ENCODE data around the gene DOCK10.
A peak's percentile ranks its signal among the peaks of the same experiment; 100 is the strongest.

DOCK10 gene

GRCh38 chr2:225004597-225004996 is 37.7 kb downstream of the DOCK10 start:
- DNase-seq (ENCODE audit: extremely low read depth, insufficient read length) = no peak
- Histone ChIP-seq H3K36me3 (ENCODE audit: control insufficient read depth, insufficient read depth, low read length) (no peaks in the 10 kb centered on the region), H3K27me3 (replicated peaks; ENCODE audit: control insufficient read depth, insufficient read depth, low read length) (no peaks in the 10 kb centered on the region), H3K4me3 (replicated peaks; ENCODE audit: low read depth, low read length) (no peak overlapping the region)
- no peak for TF ChIP-seq CTCF (IDR thresholded peaks at IDR 0.05; ENCODE audit: insufficient read depth, low read length, poor library complexity, severe bottlenecking)

- TF ChIP-seq CTCF (IDR thresholded peaks at IDR 0.05; ENCODE audit: insufficient read depth, low read length, poor library complexity, severe bottlenecking) = peak; percentile 43
Observed at GRCh38 chr2:225002656-225003045, 39.6 kb downstream of the DOCK10 start.

GRCh38 chr2:225002039-225002655 is 40.1 kb downstream of the DOCK10 start:
- no peak overlapping the region for H3K4me3 ChIP-seq (replicated peaks; ENCODE audit: low read depth, low read length)
- DNase-seq (ENCODE audit: extremely low read depth, insufficient read length) = no peak
- TF ChIP-seq CTCF (IDR thresholded peaks at IDR 0.05; ENCODE audit: insufficient read depth, low read length, poor library complexity, severe bottlenecking) = peak; percentile 70
- H3K27me3 ChIP-seq (replicated peaks; ENCODE audit: control insufficient read depth, insufficient read depth, low read length) = no peaks in the 10 kb centered on the region
- H3K36me3 ChIP-seq (ENCODE audit: control insufficient read depth, insufficient read depth, low read length) = no peaks in the 10 kb centered on the region

More at GRCh38 chr2:225002656-225003045, 39.6 kb downstream of the DOCK10 start:
- no peak overlapping the region for H3K4me3 ChIP-seq (replicated peaks; ENCODE audit: low read depth, low read length)
- DNase-seq (ENCODE audit: extremely low read depth, insufficient read length) = peak; percentile 23
- no peaks in the 10 kb centered on the region for H3K36me3 ChIP-seq (ENCODE audit: control insufficient read depth, insufficient read depth, low read length)
- no peaks in the 10 kb centered on the region for H3K27me3 ChIP-seq (replicated peaks; ENCODE audit: control insufficient read depth, insufficient read depth, low read length)

- H3K27me3 ChIP-seq (replicated peaks; ENCODE audit: control insufficient read depth, insufficient read depth, low read length) = no peaks in the 10 kb centered on the region
- no peak overlapping the region for H3K4me3 ChIP-seq (replicated peaks; ENCODE audit: low read depth, low read length)
- H3K36me3 ChIP-seq (ENCODE audit: control insufficient read depth, insufficient read depth, low read length) = peaks cover 1% of the 10 kb centered on the region
- no peak for DNase-seq (ENCODE audit: extremely low read depth, insufficient read length)
- TF ChIP-seq CTCF (IDR thresholded peaks at IDR 0.05; ENCODE audit: insufficient read depth, low read length, poor library complexity, severe bottlenecking) = no peak
Observed at GRCh38 chr2:224999754-225000153, 42.5 kb downstream of the DOCK10 start.

GRCh38 chr2:224999321-224999720 is 42.9 kb downstream of the DOCK10 start:
- TF ChIP-seq CTCF (IDR thresholded peaks at IDR 0.05; ENCODE audit: insufficient read depth, low read length, poor library complexity, severe bottlenecking) = no peak
- Histone ChIP-seq H3K4me3 (replicated peaks; ENCODE audit: low read depth, low read length) (no peak overlapping the region), H3K36me3 (ENCODE audit: control insufficient read depth, insufficient read depth, low read length) (peaks cover 2% of the 10 kb centered on the region), H3K27me3 (replicated peaks; ENCODE audit: control insufficient read depth, insufficient read depth, low read length) (no peaks in the 10 kb centered on the region)
- DNase-seq (ENCODE audit: extremely low read depth, insufficient read length) = no peak

- Histone ChIP-seq H3K36me3 (ENCODE audit: control insufficient read depth, insufficient read depth, low read length) (peaks cover 2% of the 10 kb centered on the region), H3K27me3 (replicated peaks; ENCODE audit: control insufficient read depth, insufficient read depth, low read length) (no peaks in the 10 kb centered on the region), H3K4me3 (replicated peaks; ENCODE audit: low read depth, low read length) (no peak overlapping the region)
- TF ChIP-seq CTCF (IDR thresholded peaks at IDR 0.05; ENCODE audit: insufficient read depth, low read length, poor library complexity, severe bottlenecking) = no peak
- no peak for DNase-seq (ENCODE audit: extremely low read depth, insufficient read length)
Observed at GRCh38 chr2:224997802-224998201, 44.5 kb downstream of the DOCK10 start.
